WTC11 (cell line): ENCODE results near the gene RASA1. TPM values are rescaled to one million over a fixed set of nuclear protein-coding genes. Genes with fewer than 3 reads are reported as not detected.

Experiments
- ATAC-seq: fragments of 200-7000 bp; cut with Tn5 transposase; 2 replicates; pipeline ENCODE4 v1.10.0; 2021; ENCODE audit warnings: mild to moderate bottlenecking, moderate library complexity
- CTCF ChIA-PET: fragments of 300-600 bp; sonication (Branson Sonifier 250); formaldehyde crosslinking; loops from one replicate; lab custom pipeline; 2021; ENCODE audit warnings: antibody characterized with exemption; lab: Charles Lee
- POLR2A ChIA-PET: fragments of 350-600 bp; sonication (Branson Sonifier 250); formaldehyde crosslinking; loops from one replicate; lab custom pipeline; 2021; ENCODE audit warnings: antibody characterized with exemption; lab: Charles Lee
- DNase-seq: peaks from one replicate; pipeline ENCODE4 v3.0.0; 2021; ENCODE audit warnings: low spot score
- H3K27ac Mint-ChIP-seq: 2 replicates; pipeline ENCODE4 v1.8.0; 2021; ENCODE audit warnings: mixed read lengths
- H3K27me3 Mint-ChIP-seq: 2 replicates; pipeline ENCODE4 v1.8.0; 2021; ENCODE audit warnings: low read depth, mild to moderate bottlenecking, moderate library complexity, mixed read lengths
- H3K36me3 Mint-ChIP-seq: 2 replicates; pipeline ENCODE4 v1.8.0; 2021; ENCODE audit warnings: mixed read lengths
- H3K4me1 Mint-ChIP-seq: 2 replicates; pipeline ENCODE4 v1.8.0; 2022; ENCODE audit warnings: mixed read lengths
- H3K4me3 Mint-ChIP-seq: 2 replicates; pipeline ENCODE4 v1.8.0; 2021; ENCODE audit warnings: mild to moderate bottlenecking, moderate library complexity, mixed read lengths
- H3K9me3 Mint-ChIP-seq: 2 replicates; pipeline ENCODE4 v1.8.0; 2021; ENCODE audit warnings: mixed read lengths
- CREM ChIP-seq: sonication (generic); formaldehyde crosslinking; IDR thresholded peaks from 2 replicates; pipeline ENCODE4 v1.8.1; 2022; ENCODE audit warnings: mild to moderate bottlenecking, missing genetic modification reagents, moderate library complexity
- EMX1 ChIP-seq: fragments of 250-450 bp; sonication (Bioruptor Pico); IDR thresholded peaks from 2 replicates; pipeline ENCODE4 v1.8.0; 2021; ENCODE audit warnings: mild to moderate bottlenecking
- FOXJ3 ChIP-seq: sonication (generic); formaldehyde crosslinking; IDR thresholded peaks from 2 replicates; pipeline ENCODE4 v1.9.0; 2021; ENCODE audit warnings: missing genetic modification reagents, mild to moderate bottlenecking, borderline replicate concordance
- FOXK1 ChIP-seq: sonication (generic); formaldehyde crosslinking; IDR thresholded peaks from 2 replicates; pipeline ENCODE4 v1.8.0; 2022; ENCODE audit warnings: mild to moderate bottlenecking, moderate library complexity, missing genetic modification reagents
- NFE2L1 ChIP-seq: sonication (generic); formaldehyde crosslinking; IDR thresholded peaks from 2 replicates; pipeline ENCODE4 v1.8.1; 2023; ENCODE audit warnings: missing genetic modification reagents
- OVOL2 ChIP-seq: fragments of 250-450 bp; sonication (Bioruptor Pico); IDR thresholded peaks from 2 replicates; pipeline ENCODE4 v1.9.0; 2021; ENCODE audit warnings: mild to moderate bottlenecking, borderline replicate concordance
- PRRX2 ChIP-seq: fragments of 250-450 bp; sonication (Bioruptor Pico); IDR thresholded peaks from 2 replicates; pipeline ENCODE4 v1.8.0; 2021; ENCODE audit warnings: mild to moderate bottlenecking
- ZNF423 ChIP-seq: fragments of 250-450 bp; sonication (Bioruptor Pico); IDR thresholded peaks from 2 replicates; pipeline ENCODE4 v2.1.2; 2022; ENCODE audit warnings: mild to moderate bottlenecking, moderate library complexity
- total RNA-seq: library from RNA; stranded (reverse); gene quantifications from 3 replicates; pipeline ENCODE4 v1.2.3, GENCODE V29; 2021
- TF ChIP-seq, protein P1 (sequence below): fragments of 250-450 bp; sonication (Bioruptor Pico); IDR thresholded peaks from 2 replicates; pipeline ENCODE4 v1.9.0; 2021; ENCODE audit warnings: moderate library complexity, mild to moderate bottlenecking, inconsistent platforms, borderline replicate concordance
- TF ChIP-seq, protein P2 (sequence below): sonication (generic); formaldehyde crosslinking; IDR thresholded peaks from 2 replicates; pipeline ENCODE4 v1.8.0; 2022; ENCODE audit warnings: mild to moderate bottlenecking, missing genetic modification reagents
- TF ChIP-seq, protein P3 (sequence below): sonication (generic); formaldehyde crosslinking; IDR thresholded peaks from 2 replicates; pipeline ENCODE4 v1.8.0; 2023; ENCODE audit warnings: mild to moderate bottlenecking, missing genetic modification reagents
- TF ChIP-seq, protein P4 (sequence below): sonication (generic); formaldehyde crosslinking; IDR thresholded peaks from 2 replicates; pipeline ENCODE4 v1.8.1; 2023; ENCODE audit warnings: mild to moderate bottlenecking, missing genetic modification reagents, moderate library complexity
- TF ChIP-seq, protein P5 (sequence below): fragments of 250-450 bp; sonication (Bioruptor Pico); IDR thresholded peaks from 2 replicates; pipeline ENCODE4 v2.1.2; 2022; ENCODE audit warnings: mild to moderate bottlenecking, moderate library complexity
- TF ChIP-seq, protein P6 (sequence below): fragments of 250-450 bp; sonication (Bioruptor Pico); conservative IDR thresholded peaks from 2 replicates; pipeline ENCODE4 v1.9.0; 2021; ENCODE audit warnings: mild to moderate bottlenecking
- TF ChIP-seq, protein P7 (sequence below): fragments of 250-450 bp; sonication (Bioruptor Pico); IDR thresholded peaks from 2 replicates; pipeline ENCODE4 v1.9.0; 2021; ENCODE audit warnings: mild to moderate bottlenecking
- TF ChIP-seq, protein P8 (sequence below): sonication (generic); formaldehyde crosslinking; IDR thresholded peaks from 2 replicates; pipeline ENCODE4 v1.8.0; 2022; ENCODE audit warnings: missing genetic modification reagents

The RASA1 gene
- total RNA-seq, 1 experiment from 2014 or later = 31.0 TPM

DNA sequence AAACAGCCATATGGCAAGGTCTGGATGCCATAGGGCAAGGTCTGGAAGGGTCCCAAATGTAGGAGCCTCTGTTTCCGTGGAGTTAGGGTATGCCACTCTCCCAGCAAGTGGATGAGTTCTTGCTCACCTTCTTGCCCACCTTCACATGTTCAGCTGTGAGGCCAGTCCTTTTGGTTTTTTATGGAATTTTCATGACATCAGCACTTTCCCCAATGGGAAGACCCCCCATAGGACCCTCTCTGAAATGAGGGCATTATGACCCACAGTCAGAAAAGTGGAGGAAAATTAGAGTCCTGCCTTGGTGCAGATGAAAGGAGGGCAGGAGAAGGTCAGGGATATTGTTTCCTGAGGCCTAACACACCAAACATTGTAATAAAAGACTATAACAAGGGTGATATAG lies 53.9 kb downstream of the RASA1 start (continued):
- TF ChIP-seq, protein P1, sequence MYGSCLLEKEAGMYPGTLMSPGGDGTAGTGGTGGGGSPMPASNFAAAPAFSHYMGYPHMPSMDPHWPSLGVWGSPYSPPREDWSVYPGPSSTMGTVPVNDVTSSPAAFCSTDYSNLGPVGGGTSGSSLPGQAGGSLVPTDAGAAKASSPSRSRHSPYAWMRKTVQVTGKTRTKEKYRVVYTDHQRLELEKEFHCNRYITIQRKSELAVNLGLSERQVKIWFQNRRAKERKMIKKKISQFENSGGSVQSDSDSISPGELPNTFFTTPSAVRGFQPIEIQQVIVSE (CRISPR knock-in tag) = no peak
- TF ChIP-seq EMX1 (CRISPR knock-in tag) = no peak

DNA sequence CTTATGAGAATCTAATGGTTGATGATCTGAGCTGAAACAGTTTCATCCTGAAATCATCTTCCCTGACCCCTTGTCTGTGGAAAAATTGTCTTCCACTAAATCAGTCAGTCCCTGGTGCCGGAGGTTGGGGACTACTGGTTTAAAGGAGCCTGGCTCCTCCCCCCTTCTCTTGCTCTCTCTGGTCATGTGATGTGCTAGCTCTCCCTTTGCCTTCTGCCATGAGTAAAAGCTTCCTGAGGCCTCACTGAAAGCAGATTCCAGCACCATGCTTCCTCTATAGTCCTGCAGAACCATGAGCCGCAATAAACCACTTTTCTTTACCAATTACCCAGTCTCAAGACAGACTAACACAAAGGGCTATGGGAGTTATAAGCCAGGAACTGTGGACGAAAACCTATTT lies 54.7 kb downstream of the RASA1 start:
- peaks cover 34% of the 10 kb centered on the region for H3K36me3 Mint-ChIP-seq
- peaks cover 5% of the 10 kb centered on the region; the same call in 1 of the 2 replicates for H3K4me1 Mint-ChIP-seq
- no peak overlapping the region for H3K4me3 Mint-ChIP-seq
- H3K27ac Mint-ChIP-seq = peak overlapping the region; percentile 39; the same call in 1 of the 2 replicates
- H3K9me3 Mint-ChIP-seq = peaks cover 35% of the 10 kb centered on the region
- ChIA-PET POLR2A (interaction anchor here (0.5 kb wide), 1 partner anchor 257 kb away, joined by 4 read pairs; no protein-coding TSS in a partner anchor), CTCF (no interaction called here)
- peak; percentile 66 for ATAC-seq
- no peak for DNase-seq
- no peaks in the 10 kb centered on the region for H3K27me3 Mint-ChIP-seq
- TF ChIP-seq, protein P2, sequence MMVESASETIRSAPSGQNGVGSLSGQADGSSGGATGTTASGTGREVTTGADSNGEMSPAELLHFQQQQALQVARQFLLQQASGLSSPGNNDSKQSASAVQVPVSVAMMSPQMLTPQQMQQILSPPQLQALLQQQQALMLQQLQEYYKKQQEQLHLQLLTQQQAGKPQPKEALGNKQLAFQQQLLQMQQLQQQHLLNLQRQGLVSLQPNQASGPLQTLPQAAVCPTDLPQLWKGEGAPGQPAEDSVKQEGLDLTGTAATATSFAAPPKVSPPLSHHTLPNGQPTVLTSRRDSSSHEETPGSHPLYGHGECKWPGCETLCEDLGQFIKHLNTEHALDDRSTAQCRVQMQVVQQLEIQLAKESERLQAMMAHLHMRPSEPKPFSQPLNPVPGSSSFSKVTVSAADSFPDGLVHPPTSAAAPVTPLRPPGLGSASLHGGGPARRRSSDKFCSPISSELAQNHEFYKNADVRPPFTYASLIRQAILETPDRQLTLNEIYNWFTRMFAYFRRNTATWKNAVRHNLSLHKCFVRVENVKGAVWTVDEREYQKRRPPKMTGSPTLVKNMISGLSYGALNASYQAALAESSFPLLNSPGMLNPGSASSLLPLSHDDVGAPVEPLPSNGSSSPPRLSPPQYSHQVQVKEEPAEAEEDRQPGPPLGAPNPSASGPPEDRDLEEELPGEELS (CRISPR knock-in tag) = no peak
- no peak for TF ChIP-seq NFE2L1 (CRISPR knock-in tag)
- no peak for TF ChIP-seq ZNF423 (CRISPR knock-in tag)
- TF ChIP-seq, protein P3, sequence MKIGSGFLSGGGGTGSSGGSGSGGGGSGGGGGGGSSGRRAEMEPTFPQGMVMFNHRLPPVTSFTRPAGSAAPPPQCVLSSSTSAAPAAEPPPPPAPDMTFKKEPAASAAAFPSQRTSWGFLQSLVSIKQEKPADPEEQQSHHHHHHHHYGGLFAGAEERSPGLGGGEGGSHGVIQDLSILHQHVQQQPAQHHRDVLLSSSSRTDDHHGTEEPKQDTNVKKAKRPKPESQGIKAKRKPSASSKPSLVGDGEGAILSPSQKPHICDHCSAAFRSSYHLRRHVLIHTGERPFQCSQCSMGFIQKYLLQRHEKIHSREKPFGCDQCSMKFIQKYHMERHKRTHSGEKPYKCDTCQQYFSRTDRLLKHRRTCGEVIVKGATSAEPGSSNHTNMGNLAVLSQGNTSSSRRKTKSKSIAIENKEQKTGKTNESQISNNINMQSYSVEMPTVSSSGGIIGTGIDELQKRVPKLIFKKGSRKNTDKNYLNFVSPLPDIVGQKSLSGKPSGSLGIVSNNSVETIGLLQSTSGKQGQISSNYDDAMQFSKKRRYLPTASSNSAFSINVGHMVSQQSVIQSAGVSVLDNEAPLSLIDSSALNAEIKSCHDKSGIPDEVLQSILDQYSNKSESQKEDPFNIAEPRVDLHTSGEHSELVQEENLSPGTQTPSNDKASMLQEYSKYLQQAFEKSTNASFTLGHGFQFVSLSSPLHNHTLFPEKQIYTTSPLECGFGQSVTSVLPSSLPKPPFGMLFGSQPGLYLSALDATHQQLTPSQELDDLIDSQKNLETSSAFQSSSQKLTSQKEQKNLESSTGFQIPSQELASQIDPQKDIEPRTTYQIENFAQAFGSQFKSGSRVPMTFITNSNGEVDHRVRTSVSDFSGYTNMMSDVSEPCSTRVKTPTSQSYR (CRISPR knock-in tag) = no peak
- no peak for TF ChIP-seq PRRX2 (CRISPR knock-in tag)
- TF ChIP-seq, protein P4, sequence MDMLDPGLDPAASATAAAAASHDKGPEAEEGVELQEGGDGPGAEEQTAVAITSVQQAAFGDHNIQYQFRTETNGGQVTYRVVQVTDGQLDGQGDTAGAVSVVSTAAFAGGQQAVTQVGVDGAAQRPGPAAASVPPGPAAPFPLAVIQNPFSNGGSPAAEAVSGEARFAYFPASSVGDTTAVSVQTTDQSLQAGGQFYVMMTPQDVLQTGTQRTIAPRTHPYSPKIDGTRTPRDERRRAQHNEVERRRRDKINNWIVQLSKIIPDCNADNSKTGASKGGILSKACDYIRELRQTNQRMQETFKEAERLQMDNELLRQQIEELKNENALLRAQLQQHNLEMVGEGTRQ = peak; percentile 55

DNA sequence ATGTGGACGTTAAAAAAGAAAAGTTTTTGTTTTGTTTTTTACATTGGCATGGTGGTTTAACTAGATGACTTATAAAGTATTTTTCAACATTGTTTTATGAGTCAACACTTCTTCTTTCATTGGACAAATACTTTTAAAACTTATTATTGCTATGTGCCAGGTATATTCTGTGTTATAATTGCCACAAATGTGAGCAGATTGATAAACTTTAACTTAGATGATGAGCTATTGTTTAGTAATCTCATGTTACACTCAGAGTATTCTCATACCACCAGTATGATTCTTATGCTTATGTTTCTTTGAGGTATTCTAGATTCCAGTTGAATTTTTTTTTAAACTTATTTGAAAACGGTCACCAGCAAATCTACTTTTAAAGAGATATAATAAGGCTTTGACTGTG lies 60.3 kb downstream of the RASA1 start:
- Mint-ChIP-seq H3K27ac (no peak overlapping the region), H3K36me3 (no peaks in the 10 kb centered on the region), H3K4me3 (no peak overlapping the region), H3K4me1 (peaks cover 6% of the 10 kb centered on the region; the same call in 1 of the 2 replicates), H3K9me3 (no peaks in the 10 kb centered on the region), H3K27me3 (no peaks in the 10 kb centered on the region)
- ATAC-seq (no peak), DNase-seq (no peak)
- ChIA-PET POLR2A (no interaction called here), CTCF (no interaction called here)
- TF ChIP-seq FOXJ3 (no peak), CREM (CRISPR knock-in tag) (no peak), FOXK1 (CRISPR knock-in tag) (no peak), OVOL2 (CRISPR knock-in tag) (no peak), ZNF423 (CRISPR knock-in tag) (no peak)
- TF ChIP-seq, protein P2 (CRISPR knock-in tag) = no peak
- TF ChIP-seq, protein P5, sequence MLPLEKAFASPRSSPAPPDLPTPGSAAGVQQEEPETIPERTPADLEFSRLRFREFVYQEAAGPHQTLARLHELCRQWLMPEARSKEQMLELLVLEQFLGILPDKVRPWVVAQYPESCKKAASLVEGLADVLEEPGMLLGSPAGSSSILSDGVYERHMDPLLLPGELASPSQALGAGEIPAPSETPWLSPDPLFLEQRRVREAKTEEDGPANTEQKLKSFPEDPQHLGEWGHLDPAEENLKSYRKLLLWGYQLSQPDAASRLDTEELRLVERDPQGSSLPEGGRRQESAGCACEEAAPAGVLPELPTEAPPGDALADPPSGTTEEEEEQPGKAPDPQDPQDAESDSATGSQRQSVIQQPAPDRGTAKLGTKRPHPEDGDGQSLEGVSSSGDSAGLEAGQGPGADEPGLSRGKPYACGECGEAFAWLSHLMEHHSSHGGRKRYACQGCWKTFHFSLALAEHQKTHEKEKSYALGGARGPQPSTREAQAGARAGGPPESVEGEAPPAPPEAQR (CRISPR knock-in tag) = no peak
- TF ChIP-seq, protein P6, sequence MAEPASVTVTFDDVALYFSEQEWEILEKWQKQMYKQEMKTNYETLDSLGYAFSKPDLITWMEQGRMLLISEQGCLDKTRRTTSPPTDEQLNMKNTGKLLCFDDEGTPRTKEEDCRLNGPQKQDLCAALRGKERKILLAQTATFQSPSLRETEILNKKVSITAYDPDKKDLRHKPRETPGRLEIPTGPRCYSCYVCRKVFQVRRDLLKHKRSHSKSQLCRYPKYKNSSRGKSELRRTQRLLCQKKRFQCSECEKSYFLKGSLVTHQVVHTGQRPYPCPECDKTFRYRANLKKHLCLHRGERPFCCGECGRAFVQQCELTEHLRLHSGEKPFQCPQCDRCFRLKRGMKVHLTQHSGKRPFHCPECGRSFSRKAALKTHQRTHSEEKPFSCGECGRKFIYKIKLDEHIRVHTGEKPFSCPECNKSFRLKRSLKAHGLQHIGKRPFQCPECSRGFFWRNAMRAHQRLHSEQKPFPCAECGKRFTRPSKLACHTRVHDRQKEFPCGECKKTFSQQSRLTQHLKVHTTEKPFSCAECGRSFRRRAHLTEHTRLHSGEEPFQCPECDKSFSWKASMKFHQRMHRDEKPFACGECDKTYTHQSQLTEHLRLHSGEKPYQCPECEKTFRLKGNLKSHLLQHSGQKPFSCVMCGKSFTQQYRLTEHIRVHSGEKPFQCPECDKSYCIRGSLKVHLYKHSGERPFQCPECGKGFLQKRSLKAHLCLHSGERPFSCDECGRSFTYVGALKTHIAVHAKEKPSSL (CRISPR knock-in tag) = no peak
- TF ChIP-seq, protein P7, sequence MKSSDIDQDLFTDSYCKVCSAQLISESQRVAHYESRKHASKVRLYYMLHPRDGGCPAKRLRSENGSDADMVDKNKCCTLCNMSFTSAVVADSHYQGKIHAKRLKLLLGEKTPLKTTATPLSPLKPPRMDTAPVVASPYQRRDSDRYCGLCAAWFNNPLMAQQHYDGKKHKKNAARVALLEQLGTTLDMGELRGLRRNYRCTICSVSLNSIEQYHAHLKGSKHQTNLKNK (CRISPR knock-in tag) = no peak
- TF ChIP-seq, protein P8, sequence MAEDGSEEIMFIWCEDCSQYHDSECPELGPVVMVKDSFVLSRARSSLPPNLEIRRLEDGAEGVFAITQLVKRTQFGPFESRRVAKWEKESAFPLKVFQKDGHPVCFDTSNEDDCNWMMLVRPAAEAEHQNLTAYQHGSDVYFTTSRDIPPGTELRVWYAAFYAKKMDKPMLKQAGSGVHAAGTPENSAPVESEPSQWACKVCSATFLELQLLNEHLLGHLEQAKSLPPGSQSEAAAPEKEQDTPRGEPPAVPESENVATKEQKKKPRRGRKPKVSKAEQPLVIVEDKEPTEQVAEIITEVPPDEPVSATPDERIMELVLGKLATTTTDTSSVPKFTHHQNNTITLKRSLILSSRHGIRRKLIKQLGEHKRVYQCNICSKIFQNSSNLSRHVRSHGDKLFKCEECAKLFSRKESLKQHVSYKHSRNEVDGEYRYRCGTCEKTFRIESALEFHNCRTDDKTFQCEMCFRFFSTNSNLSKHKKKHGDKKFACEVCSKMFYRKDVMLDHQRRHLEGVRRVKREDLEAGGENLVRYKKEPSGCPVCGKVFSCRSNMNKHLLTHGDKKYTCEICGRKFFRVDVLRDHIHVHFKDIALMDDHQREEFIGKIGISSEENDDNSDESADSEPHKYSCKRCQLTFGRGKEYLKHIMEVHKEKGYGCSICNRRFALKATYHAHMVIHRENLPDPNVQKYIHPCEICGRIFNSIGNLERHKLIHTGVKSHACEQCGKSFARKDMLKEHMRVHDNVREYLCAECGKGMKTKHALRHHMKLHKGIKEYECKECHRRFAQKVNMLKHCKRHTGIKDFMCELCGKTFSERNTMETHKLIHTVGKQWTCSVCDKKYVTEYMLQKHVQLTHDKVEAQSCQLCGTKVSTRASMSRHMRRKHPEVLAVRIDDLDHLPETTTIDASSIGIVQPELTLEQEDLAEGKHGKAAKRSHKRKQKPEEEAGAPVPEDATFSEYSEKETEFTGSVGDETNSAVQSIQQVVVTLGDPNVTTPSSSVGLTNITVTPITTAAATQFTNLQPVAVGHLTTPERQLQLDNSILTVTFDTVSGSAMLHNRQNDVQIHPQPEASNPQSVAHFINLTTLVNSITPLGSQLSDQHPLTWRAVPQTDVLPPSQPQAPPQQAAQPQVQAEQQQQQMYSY (CRISPR knock-in tag) = no peak
